NCI-H2171 treated with DMSO at 0.1 percent for 48 hours (cell line): Measurements from ENCODE around the gene HOXD4.

Experiments
- DNase-seq: peaks from one replicate; lab custom pipeline; 2025; lab: John Stamatoyannopoulos, UW

Gene HOXD4

DNA sequence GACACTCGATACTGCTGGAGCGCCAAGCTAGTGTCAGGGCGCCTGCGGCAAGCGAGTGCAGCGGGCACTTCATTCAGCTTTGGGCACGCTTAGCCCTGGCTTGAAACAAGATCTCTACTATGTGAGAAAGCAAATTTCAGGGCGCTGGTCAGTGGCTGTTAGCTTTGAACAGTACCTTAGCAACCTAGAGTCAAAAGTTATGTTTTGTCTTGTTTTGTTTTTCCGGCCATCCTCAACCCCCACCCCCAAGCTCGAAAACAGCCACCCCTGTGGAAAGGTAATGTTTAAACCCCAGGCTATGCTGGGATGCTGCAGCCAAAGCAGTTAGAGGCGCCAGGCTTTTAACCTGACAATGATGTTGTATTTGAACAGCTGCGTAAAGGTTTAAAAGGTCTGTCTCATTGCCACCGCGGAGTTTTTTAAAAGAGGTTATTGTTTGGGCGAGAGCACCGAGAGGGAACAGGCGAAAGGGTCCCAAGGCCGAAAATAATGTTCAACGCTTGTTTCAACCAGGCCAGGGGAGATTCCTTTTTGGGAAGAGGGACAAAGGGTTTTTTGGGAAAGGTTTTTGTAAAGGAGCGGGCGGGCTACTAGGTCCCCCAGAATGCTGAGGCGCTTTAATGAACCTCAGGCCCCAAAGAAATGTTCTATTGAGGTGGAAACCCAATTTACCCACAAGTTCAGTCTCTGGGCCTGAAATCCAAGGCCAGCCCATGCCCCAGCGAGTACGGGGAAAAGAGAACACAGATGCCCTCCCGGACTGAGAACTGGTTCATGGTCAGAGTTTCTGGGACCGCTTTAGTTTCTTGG lies 37.0 kb upstream of the HOXD4 start:
- no peak for DNase-seq

- DNase-seq = no peak
These were observed 36.3 kb upstream of the HOXD4 start for GRCh38 chr2:176114930-176115625.

GRCh38 chr2:176115883-176116813 lies 35.2 kb upstream of the HOXD4 start, which contains the start of gene HOXD10:
HOXD10 (plus strand) TSS chr2:176116778; CDS start chr2:176116834, 56 bp downstream.
- no peak for DNase-seq

DNA sequence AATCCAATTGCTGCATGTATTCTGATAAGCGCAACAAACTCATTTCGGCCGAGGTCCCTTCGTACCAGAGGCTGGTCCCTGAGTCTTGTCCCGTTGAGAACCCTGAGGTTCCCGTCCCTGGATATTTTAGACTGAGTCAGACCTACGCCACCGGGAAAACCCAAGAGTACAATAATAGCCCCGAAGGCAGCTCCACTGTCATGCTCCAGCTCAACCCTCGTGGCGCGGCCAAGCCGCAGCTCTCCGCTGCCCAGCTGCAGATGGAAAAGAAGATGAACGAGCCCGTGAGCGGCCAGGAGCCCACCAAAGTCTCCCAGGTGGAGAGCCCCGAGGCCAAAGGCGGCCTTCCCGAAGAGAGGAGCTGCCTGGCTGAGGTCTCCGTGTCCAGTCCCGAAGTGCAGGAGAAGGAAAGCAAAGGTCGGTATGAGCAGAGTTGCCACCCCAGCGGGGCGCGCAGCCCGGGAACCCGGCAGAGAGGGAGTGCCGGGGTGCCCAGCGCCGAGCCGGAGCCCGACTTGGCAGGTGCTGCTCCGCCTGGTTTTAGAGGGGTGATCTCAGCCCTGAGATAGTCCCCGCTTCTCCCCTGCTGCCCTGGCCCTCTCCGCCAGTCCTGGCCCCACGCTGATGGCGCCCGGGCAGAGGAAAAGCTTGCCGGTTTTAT lies 34.1 kb upstream of the HOXD4 start:
- no peak for DNase-seq

DNA sequence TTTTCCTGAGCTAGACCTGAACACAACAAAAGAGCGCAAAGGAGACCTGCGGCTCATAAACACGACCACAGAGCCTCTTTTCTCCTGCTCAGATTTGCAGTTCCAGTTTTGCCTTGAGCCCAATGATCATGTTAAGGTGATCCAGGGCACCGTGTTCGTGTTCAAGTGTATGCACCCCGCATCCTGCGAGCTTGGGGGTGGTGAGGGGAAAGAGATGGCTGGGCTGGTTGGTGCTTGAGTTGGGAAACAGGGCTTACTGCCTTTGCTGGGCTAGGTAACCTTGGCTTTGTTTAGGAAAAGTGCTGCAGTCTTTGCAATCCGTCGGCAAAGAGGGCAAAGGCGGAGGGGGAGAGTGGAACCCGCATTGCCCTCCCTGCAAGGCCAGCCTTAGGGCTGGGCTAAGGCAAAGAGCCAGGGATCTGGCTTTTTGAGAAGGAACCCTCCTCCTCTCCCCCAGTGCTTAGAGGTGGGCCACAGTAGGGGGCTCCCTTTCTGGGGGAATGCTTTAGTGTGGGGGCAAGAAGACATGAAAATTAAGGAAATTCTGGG lies 33.5 kb upstream of the HOXD4 start:
- no peak for DNase-seq

DNA sequence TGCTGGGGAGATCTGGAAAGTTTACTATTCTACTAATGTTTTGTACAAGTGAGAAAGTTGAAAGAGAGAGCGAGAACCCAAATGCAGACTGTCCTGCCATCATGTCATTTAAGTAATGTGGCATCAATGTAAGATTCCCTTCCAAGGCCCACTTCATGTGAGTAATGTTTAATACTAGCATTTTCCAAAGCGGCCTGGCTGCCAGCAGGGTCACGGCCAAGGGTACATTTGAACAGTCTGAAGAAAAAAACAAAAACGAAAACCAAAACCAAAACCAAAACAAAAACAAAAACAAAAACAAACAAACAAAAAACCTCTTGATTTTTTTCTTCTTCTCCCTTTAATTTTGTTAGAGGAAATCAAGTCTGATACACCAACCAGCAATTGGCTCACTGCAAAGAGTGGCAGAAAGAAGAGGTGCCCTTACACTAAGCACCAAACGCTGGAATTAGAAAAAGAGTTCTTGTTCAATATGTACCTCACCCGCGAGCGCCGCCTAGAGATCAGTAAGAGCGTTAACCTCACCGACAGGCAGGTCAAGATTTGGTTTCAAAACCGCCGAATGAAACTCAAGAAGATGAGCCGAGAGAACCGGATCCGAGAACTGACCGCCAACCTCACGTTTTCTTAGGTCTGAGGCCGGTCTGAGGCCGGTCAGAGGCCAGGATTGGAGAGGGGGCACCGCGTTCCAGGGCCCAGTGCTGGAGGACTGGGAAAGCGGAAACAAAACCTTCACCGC lies 32.6 kb upstream of the HOXD4 start:
- DNase-seq = no peak

DNA sequence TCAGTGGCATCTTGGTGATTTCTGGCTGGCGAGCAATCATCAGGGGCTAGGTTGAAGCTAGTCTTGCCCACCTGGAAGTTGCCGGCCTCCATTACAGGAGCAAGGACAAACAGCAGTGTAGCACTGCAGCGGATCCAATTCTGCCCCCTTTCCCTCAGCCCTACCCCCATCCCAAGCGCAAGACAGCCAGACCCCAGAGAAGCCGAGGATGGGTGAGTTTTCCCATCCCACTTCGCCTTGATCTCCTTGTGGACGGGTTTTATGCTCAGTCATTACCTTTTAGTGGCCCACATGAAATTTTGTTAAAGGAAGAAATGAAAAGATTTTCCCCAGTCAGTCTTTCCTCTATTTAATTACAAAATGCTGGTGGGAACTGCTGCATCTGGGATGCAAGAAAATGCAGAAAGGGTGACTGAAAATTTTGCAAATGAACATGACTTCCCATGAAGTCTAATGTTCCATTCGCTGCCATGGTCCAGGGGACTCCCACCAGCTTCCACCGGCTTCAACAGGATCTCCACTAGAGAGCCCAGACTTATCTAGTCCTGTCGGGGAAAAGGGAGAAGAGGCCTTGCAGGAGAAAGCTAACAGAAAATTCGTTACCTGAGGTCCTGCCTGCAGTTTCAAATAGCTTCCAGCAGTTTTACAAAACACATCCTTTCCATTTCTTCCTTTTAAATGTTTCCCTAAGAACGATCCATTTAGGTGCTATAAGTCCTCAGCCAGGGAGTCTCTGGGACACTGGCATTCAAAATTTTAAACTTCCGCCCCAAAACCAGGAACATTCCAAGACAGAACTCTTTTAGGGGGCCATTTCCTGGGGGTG lies 30.8 kb upstream of the HOXD4 start:
- DNase-seq = no peak

GRCh38 chr2:176121190-176122051 lies 29.9 kb upstream of the HOXD4 start:
- no peak for DNase-seq

GRCh38 chr2:176122052-176122682 lies 29.2 kb upstream of the HOXD4 start:
- no peak for DNase-seq

DNA sequence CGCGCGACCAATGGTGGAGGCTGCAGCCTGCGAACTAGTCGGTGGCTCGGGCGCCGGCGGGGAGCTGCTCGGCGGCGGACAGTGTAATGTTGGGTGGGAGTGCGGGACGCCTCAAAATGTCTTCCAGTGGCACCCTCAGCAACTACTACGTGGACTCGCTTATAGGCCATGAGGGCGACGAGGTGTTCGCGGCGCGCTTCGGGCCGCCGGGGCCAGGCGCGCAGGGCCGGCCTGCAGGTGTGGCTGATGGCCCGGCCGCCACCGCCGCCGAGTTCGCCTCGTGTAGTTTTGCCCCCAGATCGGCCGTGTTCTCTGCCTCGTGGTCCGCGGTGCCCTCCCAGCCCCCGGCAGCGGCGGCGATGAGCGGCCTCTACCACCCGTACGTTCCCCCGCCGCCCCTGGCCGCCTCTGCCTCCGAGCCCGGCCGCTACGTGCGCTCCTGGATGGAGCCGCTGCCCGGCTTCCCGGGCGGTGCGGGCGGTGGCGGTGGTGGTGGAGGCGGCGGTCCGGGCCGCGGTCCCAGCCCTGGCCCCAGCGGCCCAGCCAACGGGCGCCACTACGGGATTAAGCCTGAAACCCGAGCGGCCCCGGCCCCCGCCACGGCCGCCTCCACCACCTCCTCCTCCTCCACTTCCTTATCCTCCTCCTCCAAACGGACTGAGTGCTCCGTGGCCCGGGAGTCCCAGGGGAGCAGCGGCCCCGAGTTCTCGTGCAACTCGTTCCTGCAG lies 28.5 kb upstream of the HOXD4 start, which contains the start of gene HOXD9:
HOXD9 (plus strand) TSS at position 37 of the 728 bp plus-strand sequence; CDS start at position 87, 50 bp downstream.
- DNase-seq = no peak

DNA sequence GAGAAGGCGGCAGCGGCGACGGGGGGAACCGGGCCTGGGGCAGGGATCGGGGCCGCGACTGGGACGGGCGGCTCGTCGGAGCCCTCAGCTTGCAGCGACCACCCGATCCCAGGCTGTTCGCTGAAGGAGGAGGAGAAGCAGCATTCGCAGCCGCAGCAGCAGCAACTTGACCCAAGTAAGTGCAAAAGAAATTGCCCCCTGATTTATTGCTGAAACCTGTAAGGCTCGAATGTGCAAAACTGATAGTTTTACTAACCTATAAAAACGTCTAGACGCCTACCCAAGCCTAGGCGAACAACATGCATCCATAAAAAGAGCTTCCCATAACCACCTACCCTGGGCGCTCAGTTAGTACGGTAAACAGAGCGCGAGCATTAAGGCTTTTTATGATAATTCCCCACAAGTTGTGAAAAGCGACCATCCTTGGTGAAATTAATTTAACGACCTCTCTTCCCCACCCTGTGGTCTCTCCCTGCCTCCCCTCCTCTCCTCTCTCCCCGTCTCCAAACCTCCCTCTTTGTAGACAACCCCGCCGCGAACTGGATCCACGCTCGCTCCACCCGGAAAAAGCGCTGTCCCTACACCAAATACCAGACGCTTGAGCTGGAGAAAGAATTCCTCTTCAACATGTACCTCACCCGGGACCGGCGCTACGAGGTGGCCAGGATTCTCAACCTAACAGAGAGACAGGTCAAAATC lies 27.8 kb upstream of the HOXD4 start:
- DNase-seq = no peak

- no peak for DNase-seq
These were observed 27.0 kb upstream of the HOXD4 start for GRCh38 chr2:176124110-176124946.

DNA sequence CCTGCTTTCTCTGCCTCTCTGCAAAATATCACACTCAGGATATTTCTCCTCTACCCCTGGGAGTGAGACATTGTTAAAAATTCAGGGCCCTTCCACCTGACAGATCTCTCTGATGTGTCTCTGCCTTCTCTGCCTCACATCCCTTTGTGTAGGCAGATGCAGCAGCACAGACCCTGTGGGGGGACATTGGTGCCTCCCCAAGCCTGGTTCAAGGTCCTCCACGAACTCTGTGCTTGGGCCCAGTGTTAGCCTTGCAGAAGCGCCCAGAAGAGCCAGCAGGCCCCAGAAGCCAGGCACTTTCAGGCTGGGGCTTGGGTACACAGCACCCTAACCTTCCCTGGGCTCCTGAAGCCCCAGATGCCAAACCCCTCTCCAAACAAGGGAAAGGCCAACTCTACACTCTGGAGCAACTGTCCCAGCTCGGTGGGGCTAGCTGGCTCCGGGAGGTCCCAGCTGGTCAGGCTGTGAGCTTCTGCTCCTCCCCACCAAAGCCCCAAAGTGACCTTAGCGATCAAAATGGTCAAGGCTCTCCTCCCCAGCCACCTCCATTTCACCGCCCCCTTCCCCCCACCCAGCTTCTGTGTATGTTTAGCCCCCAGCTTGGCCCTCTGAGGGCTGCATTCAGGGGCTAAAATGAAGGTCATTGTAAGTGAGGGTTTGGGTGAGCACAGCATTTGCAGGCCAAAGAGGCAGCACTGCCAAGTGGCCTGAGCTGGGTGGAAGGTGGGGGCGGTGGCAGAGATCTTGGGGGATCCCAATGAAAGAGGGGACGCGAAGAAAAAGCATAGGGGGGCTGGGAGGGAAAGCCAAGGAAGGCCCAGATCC lies 26.2 kb upstream of the HOXD4 start:
- DNase-seq = no peak

- no peak for DNase-seq
These were observed 25.6 kb upstream of the HOXD4 start for GRCh38 chr2:176125772-176126054.
